ENCODE results near the gene RAB20. TPM values are rescaled to one million over a fixed set of nuclear protein-coding genes. Genes with fewer than 3 reads are reported as not detected.
"Not testable (repeated sequence)": the region's sequence is repeated elsewhere in the genome, so short reads cannot be mapped to it uniquely, and the experiment has no call there.

RAB20 gene
- total RNA-seq (2014; rRNA removed; shearing (Covaris generic)) = 7.2 and 14.3 TPM in 2 replicates

DNA sequence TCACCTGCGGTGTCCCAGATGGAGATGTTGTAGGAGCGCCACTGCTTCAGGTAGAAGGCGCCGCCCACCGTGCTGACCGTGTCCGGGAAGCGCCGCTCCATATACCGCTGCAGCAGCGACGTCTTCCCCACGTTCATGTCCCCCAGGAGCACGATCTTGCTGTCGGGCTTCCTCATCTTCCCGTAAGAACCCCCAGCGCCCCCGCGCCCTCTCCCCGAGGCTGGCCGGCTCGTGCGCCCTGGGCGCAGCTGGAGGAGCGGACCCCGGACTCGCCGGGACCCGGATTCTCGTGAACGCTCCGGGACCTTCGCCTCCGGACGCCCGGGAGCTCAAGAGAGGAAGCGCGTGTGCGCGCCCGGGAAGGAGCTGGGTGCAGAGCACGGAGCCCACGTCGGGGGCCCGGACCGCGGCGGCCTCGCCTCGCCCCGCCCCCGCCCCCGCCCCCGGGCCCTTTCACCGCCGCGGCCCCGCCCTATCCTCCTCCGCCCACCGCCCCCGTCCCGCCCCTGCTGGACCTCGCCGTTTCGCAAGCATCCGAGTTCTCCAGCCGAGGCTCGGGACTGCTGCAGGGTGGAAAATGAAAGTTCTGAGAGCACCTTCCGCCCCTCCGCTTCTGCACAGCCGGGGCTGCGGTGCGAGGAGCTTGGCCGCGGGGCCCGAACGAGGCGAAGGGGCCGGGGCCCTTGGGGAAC, at the start of gene RAB20:
Gene RAB20 (minus strand): TSS at position 379 of the 692 bp plus-strand sequence. CDS start 203 bp downstream, at position 176.
- DNase-seq (ENCODE audit: low read depth) = peak; percentile 80

- DNase-seq (ENCODE audit: low read depth) = peak; percentile 63
Measured at GRCh38 chr13:110610955-110611595, 49.6 kb upstream of the RAB20 start.

DNA sequence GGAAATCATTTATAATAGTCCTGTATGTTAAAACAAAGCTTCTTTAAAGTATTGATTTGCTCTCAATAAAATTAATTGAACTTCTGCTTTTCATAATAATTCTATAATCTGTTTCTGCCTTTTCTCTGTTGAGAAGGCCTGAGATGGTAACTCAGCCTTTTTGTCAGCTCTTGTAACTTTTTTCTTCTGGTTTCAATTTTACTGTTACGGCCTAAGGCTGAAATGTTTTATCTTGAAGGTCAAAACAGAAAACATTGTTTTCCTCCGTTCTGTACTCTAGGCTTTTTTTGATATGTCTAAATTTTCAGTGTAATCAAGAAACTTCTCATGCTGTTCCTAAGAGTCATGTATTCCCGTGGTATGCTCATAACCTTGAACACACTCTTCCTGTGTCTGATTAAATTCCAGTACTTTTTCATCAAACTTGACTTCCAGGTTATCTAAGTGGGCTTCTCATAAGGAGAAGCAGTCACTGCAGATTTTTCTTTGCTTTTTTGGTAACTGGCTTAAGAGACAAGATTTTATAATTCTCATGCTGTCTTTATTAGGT, 46.2 kb upstream of the RAB20 start:
- no peak for DNase-seq (ENCODE audit: low read depth)

DNA sequence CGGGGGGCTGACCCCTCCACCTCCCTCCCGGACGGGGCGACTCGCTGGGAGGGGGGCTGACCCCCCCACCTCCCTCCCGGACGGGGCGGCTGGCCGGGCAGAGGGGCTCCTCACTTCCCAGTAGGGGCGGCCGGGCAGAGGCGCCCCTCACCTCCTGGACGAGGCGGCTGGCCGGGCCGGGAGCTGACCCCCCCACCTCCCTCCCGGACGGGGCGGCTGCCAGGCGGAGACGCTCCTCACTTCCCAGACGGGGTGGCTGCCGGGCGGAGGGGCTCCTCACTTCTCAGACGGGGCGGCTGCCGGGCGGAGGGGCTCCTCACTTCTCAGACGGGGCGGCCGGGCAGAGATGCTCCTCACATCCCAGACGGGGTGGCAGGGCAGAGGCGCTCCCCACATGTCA, 44.8 kb upstream of the RAB20 start:
- DNase-seq (ENCODE audit: low read depth) = not testable (repeated sequence)

GRCh38 chr13:110605132-110605531, 43.6 kb upstream of the RAB20 start:
- DNase-seq (ENCODE audit: low read depth) = no peak

DNA sequence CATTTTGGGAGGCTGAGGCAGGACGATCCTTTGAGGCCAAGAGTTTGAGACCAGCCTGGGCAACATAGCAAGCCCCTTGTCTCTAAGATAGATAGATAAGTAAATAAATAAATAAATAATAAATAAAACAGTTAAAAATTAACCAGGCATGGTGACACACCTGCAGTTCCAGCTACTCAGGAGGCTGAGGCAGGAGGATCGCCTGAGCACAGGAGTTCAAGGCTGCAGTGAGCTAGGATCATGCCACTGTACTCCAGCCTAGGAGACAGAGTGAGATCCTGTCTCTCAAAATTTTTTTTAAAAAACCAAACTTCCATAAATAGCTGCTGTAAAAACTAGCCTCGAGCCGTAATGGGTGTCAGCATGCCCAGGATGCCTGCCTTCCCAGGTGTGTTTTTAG, 39.5 kb upstream of the RAB20 start:
- DNase-seq (ENCODE audit: low read depth) = no peak

DNA sequence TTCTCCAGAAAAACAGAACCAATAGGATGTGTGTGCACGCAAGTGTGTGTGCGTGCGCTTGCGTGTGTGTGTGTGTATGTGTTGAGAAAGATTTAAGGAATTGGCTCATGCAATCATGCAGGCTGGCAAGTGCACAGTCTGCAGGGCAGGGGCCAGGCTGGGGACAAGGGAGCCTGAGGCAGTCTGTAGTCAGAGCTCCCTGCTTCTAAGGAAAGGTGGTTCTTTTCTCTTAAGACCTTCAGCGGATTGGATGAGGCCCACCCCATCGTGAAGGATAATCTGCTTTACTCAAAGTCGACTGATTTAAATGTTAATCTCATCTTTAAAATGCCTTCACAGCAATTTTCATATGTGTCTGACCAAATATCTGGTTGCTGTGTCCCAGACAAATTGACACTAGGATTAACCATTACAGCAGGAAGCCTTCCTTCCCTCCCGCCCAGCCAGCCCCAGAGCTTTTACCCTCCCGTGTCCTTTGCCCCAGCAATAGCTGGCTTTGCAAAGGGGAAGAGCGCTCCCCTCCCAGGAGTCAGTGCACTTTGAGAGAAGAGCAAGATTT, 38.8 kb upstream of the RAB20 start:
- no peak for DNase-seq (ENCODE audit: low read depth)

- DNase-seq (ENCODE audit: low read depth) = no peak
Measured at GRCh38 chr13:110597041-110597689, 35.6 kb upstream of the RAB20 start.

DNA sequence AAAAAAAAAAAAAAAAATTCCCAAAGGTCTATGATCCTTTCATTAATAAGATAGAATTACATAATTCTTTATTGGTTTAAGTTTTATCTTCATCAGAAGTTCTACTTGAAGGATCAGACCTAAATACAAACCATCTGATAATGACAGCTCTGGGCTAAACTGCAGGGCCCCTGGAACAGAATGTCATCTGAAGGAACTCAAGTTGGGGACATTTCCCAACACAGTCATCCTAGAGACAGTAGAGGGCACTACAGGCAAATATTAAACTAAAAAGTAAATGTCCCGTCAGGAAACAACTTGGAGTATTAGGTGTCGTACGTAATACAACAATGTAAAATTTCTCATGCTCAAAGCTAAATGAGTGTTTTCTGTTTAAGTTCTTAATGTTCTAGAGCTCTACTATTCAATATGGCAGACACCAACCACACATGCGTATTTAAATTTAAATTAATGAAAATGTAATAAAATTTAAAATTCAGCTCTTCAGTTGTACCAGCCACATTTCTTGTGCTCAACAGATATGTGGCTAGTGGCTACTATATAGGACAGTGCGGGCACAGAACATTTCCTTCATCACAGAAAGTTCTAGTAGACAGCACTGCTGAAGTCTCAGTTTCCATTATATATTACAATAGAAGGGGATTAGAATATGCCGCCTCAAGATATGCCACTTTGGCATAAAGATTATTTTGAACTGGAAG, 32.1 kb upstream of the RAB20 start:
- peak; percentile 25 for DNase-seq (ENCODE audit: low read depth)

DNA sequence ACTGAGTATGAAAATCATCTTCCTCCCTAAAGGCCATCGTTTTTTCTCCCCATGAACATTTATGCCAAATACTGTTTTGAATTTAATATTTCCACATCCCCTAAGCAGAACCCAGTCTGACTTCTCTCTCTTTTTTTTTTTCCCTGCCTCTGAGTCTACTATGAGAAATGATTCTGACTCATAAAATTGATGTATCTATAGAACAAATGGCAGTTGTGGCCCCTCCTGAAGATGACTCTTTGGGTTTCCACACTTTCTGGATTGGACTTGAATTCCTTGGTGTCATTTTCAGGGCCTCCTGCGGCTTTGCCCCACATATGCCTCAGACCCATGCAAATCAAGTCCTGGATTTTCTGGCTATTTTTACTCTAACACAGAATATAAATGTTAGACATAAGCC, 31.1 kb upstream of the RAB20 start:
- DNase-seq (ENCODE audit: low read depth) = peak; percentile 35

GRCh38 chr13:110590577-110590976, 29.1 kb upstream of the RAB20 start:
- DNase-seq (ENCODE audit: low read depth) = no peak

DNA sequence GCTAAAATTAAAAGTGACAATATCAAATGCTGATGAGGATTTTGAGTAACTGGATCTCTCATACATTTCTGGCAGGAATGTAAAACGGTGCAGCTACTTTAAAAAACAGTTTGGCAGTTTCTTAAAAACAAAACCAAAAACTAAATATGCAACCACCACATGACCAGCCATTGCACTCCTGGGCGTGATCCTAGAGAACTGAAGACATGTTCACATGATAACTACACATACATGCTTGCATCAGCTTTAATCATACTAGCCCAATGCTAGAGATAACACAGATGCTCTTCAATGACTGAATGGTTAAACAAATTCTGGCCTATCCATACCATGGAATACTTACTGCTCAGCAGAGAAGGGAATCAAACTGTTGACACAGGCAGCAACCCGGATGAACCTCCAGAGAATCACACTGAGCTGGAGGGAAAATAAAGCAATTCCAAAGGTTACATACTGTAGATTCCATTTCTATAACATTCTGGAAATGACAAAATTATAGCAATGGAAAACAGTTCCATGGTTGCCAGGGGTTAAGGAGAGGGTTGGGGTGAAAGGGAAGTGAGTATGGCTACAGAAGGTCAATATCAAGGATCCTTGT, 28.4 kb upstream of the RAB20 start:
- no peak for DNase-seq (ENCODE audit: low read depth)

- DNase-seq (ENCODE audit: low read depth) = no peak
Measured at GRCh38 chr13:110583178-110583865, 21.8 kb upstream of the RAB20 start.

DNA sequence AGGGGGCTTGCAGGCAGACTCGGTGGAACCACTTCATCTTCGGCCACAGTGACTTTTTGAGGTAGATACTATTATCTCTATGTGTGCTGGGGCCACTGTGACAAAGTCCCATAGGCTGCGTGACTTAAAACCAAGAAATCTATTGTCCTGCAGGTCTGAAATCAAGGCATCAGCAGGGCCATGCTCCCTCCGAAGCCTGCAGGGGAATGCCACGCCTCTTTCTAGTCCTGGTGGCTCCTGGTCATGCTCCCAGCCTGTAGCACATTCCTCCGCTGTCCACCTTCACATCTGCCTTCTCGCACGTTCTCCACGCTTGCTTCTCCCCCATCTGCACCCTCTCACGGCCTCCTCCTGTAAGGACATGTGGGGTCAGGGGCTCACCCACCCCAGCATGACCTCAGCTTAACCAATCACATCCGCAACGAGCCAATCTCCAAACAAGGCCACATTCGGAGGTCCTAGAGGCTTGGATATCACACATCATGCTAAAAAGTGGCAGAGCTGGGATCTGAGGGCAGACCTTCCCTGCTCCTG, 21.0 kb upstream of the RAB20 start:
- no peak for DNase-seq (ENCODE audit: low read depth)

- DNase-seq (ENCODE audit: low read depth) = no peak
Measured at GRCh38 chr13:110581506-110582185, 20.1 kb upstream of the RAB20 start.

- DNase-seq (ENCODE audit: low read depth) = no peak
Measured at GRCh38 chr13:110580800-110581199, 19.3 kb upstream of the RAB20 start.

GRCh38 chr13:110578363-110578762, 16.8 kb upstream of the RAB20 start:
- DNase-seq (ENCODE audit: low read depth) = no peak

- no peak for DNase-seq (ENCODE audit: low read depth)
Measured at GRCh38 chr13:110576736-110577476, 15.4 kb upstream of the RAB20 start.

DNA sequence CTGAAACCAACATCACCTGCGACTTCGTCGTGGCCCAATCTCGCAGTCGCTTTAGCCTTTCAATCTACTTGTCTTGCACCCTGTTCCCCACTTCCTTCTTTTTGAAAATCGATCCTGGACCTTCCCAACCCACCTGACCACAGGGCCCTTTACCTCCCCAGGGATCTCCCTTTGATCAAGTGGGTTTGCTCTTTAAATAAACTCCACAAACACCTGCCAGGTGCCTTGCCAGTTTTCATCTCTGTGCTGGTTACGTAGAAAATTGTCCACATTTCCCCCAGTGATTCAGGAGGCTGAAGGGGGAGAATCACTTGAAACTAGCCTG, 14.5 kb upstream of the RAB20 start:
- DNase-seq (ENCODE audit: low read depth) = no peak
